Measurements from ENCODE around the gene ABCA2.
A peak's percentile ranks its signal among the peaks of the same experiment; 100 is the strongest.

The ABCA2 gene

DNA sequence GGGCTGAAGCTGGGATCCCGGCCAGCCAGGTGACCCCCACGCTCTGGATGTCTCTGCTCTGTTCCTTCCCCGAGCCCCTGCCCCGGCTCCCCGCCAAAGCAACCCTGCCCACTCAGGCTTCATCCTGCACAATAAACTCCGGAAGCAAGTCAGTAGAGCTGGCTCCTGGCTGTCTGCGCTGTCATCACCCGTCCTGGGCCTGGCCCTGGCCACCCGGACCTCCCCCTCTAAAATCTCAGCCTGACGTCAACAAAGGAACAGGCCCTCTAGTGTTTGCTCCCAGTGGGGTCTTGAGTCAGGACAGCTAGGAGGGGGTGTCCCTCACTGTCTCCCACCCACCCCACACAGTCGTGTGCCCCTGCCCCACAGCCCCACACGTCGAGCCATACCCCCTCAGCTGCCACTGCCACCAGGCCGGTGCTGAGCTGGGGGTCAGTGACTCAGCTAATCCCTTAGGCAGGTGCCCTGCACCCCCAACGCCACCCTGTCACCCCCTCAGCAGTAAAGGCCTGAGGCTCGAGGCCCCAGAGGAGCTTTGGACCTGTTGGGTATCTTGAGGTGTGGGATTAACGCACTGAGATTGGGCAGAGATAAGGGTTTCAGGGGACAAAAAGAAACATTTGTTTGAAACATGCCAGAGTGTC, 46.3 kb downstream of the ABCA2 start:
- no peak for DNase-seq (ENCODE audit: low spot score)
- TF ChIP-seq, protein P1, sequence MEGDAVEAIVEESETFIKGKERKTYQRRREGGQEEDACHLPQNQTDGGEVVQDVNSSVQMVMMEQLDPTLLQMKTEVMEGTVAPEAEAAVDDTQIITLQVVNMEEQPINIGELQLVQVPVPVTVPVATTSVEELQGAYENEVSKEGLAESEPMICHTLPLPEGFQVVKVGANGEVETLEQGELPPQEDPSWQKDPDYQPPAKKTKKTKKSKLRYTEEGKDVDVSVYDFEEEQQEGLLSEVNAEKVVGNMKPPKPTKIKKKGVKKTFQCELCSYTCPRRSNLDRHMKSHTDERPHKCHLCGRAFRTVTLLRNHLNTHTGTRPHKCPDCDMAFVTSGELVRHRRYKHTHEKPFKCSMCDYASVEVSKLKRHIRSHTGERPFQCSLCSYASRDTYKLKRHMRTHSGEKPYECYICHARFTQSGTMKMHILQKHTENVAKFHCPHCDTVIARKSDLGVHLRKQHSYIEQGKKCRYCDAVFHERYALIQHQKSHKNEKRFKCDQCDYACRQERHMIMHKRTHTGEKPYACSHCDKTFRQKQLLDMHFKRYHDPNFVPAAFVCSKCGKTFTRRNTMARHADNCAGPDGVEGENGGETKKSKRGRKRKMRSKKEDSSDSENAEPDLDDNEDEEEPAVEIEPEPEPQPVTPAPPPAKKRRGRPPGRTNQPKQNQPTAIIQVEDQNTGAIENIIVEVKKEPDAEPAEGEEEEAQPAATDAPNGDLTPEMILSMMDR (IDR thresholded peaks at IDR 0.05; ENCODE audit: extremely low read depth, missing control alignments): no peak

DNA sequence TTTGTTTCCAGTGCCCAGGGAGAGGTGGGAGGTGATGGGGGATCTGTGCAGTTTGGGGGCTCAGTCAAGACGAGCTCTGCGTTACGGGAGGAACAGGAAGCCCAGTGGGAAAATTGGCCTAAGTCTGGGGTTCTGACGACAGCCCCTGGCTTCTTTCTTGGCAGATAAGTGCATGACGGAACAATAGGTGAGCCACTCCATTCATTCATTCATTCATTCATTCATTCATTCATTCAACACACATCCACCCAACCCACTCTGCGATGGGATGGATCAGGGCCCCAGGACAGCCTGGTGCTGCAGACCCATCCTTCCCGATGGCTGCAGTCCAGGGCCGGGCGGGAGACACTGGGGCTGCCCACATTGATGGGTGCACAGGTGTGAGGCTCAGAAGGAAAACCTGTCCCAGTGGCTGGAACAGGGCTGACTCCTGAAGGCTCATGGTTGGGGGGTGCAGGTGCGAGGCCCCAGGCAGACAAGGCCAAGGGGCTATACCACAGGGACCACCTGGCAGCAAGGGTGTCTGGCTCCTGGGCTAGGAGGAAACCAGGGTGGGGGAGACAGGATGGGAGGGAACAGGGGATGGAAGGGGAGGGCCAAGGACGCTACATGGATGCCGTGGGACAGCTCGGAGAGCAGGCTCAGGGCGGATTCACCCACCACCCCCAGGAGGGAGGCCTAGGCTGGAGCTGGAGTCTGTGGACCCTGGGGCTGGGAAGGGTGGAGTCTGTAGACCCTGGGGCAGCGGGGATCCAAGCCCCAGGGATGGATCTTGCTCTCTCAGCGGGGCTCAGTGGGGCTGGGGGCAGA, 47.2 kb downstream of the ABCA2 start:
- DNase-seq (ENCODE audit: low spot score): no peak
- TF ChIP-seq, protein P1 (IDR thresholded peaks at IDR 0.05; ENCODE audit: extremely low read depth, missing control alignments): no peak

DNA sequence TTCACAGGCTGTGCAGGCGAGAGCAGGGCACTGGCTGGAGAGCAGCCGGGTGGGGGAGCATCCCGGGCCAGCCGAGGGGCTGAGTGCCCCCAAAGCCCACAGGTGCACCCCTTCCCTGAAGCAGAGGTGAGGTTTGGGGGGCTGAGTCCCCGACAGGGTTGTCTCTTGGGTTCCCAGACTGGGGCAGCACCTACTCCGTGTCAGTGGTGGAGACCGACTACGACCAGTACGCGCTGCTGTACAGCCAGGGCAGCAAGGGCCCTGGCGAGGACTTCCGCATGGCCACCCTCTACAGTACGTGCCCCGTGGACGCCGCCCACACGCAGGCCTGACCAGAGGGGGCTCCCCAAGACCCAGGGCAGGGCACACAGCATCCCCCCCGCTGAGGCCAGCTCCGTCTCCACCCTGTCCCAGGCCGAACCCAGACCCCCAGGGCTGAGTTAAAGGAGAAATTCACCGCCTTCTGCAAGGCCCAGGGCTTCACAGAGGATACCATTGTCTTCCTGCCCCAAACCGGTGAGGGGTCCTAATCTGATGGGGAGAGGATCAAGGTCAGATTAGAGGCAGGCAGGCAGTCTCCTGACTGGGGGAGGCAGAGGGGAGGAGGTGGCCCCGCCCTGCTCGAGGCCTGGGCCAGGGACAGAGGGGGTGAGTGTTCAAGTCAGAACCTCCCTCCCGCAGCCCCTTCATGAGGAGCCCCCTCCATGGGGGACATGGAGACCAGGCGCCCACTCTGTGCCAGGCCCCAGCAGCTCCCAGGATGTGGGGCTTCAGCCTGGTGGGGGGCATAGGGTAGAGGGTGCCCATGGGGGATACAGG, 48.1 kb downstream of the ABCA2 start:
- DNase-seq (ENCODE audit: low spot score): no peak
- TF ChIP-seq, protein P1 (IDR thresholded peaks at IDR 0.05; ENCODE audit: extremely low read depth, missing control alignments): no peak

DNA sequence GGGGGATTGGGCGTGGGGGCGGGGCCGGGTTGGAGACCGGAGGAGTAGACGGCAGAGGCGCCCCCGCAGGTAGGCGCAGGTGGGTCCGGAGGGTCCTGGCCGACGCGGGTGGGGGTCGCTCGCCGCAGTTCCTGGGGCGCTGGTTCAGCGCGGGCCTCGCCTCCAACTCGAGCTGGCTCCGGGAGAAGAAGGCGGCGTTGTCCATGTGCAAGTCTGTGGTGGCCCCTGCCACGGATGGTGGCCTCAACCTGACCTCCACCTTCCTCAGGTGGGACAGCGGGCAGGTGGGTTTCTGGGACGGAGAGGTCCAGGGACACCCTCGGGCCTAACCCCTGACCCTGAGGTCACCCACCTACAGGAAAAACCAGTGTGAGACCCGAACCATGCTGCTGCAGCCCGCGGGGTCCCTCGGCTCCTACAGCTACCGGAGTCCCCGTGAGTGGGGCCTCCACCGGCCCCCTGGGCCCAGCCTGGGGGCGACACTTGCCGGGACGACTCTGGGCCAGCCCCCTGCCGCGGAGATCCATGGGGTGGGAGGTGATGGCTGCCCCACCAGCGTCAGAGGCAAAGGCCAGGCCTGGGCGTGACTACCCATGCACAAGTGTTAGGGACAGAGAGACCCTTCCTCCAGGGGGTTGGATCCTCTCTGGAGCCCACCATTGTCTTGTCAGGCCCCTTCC, 49.0 kb downstream of the ABCA2 start:
- no peak for DNase-seq (ENCODE audit: low spot score)
- TF ChIP-seq, protein P1 (IDR thresholded peaks at IDR 0.05; ENCODE audit: extremely low read depth, missing control alignments): no peak

DNA sequence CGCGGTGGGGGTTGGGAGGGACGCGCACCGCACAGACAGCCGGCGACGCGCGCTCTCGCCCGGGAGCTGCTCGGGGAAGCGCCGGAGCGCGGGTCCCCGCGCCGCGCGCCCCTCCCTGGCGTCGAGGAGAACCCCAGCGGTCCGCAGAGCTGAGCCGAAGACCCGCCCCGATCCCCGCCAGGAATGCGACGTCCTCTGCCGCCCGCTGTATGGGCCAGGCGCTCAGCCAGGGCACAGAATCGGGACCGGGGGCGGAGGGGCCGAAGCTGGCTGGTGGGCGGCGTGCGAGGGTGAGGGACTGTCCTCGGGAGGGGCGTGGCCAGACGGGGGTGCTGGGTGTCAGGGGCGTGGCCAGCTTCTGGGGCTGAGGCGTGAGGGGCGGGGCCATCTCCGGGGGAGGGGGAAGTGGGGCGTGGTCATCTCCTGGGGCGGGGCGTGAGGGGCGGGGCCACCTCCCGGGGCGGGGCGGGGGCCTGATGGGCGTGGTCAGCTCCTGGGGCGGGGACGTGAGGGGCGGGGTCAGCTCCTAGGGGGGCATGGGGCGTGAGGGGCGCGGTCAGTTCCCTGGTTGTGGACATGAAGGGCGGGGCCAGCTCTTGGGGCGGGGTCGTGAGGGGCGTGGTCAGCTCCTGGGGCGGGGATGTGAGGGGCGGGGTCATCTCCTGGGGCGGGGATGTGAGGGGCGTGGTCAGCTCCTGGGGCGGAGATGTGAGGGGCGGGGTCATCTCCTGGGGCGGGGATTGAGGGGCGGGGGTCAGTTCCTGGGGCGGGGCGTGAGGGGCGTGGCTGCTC, 49.8 kb downstream of the ABCA2 start:
- peak; percentile 88 for DNase-seq (ENCODE audit: low spot score)
- TF ChIP-seq, protein P1 (IDR thresholded peaks at IDR 0.05; ENCODE audit: extremely low read depth, missing control alignments): no peak

DNA sequence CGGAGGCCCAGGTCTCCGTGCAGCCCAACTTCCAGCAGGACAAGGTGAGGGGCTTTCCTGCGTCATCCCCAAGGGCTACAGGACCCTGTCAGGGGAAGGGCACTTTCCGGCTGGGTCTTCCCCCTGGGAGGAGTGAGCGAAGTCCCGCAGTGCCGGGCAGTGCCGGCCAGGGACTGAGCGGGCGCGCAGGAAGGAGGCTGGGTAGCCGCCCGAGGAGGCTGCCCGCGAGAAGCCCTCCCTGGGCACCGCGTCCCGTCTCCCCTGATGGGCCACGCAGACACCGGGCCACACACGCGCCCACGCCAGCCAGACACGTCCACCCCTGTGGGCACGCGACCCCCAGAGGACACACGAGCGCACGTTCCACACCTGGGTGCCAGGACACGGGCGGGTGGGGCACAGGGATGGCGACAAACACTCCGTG, 50.4 kb downstream of the ABCA2 start:
- TF ChIP-seq, protein P1 (IDR thresholded peaks at IDR 0.05; ENCODE audit: extremely low read depth, missing control alignments): no peak
- DNase-seq (ENCODE audit: low spot score): no peak
